Activated naive CD8-positive, alpha-beta T cell treated with anti-CD3 and anti-CD28 coated beads, Interleukin-2, amount 50 U/mL, for 16 hours (primary cell): ENCODE results near the gene FGFR1OP2.

Experiments used
- DNase-seq: peaks from one replicate; pipeline ENCODE4 v3.0.0-alpha.2; 2020; ENCODE audit warnings: low read depth, low spot score

FGFR1OP2 gene

GRCh38 chr12:27003421-27004381 is 65.4 kb downstream of the FGFR1OP2 start:
- DNase-seq, result no peak

GRCh38 chr12:27005495-27005894 is 67.2 kb downstream of the FGFR1OP2 start:
- DNase-seq, result no peak

GRCh38 chr12:27006797-27007467 is 68.7 kb downstream of the FGFR1OP2 start:
- no peak for DNase-seq

GRCh38 chr12:27008081-27008480 is 69.8 kb downstream of the FGFR1OP2 start:
- DNase-seq, result no peak

- DNase-seq, result no peak
These were observed 71.6 kb downstream of the FGFR1OP2 start for GRCh38 chr12:27009881-27010301.

- no peak for DNase-seq
These were observed 74.1 kb downstream of the FGFR1OP2 start for GRCh38 chr12:27012239-27012981.

- DNase-seq, result no peak
These were observed 74.6 kb downstream of the FGFR1OP2 start for GRCh38 chr12:27012982-27013255.

GRCh38 chr12:27013611-27014084 is 75.4 kb downstream of the FGFR1OP2 start:
- DNase-seq, result no peak

GRCh38 chr12:27014085-27014858 is 76.0 kb downstream of the FGFR1OP2 start, which contains the start of gene TM7SF3:
Gene TM7SF3, minus strand, starts transcription at chr12:27014384. Its CDS starts 216 bp downstream, at chr12:27014168.
- DNase-seq, result peak; percentile 86

- no peak for DNase-seq
These were observed 76.8 kb downstream of the FGFR1OP2 start for GRCh38 chr12:27014859-27015729.

- DNase-seq, result no peak
These were observed 77.4 kb downstream of the FGFR1OP2 start for GRCh38 chr12:27015730-27016076.
